HG03175 (cell line): Measurements from ENCODE around the gene NUP107.

Source experiments
- ATAC-seq: cut with Tn5 transposase; IDR thresholded peaks from one replicate; pipeline ENCODE4 v1.9.1; 2021; ENCODE audit warnings: mild to moderate bottlenecking, moderate library complexity; ENCODE audit not compliant: unreplicated experiment

NUP107 gene

GRCh38 chr12:68794653-68795251 lies 108.0 kb downstream of the NUP107 start:
- no peak for ATAC-seq
